Hepatocyte (in vitro differentiated cells): Measurements from ENCODE around the gene TTC28. TPM values are rescaled to one million over a fixed set of nuclear protein-coding genes. Genes with fewer than 3 reads are reported as not detected.

Experiments
- DNase-seq: peaks from one replicate; pipeline ENCODE4 v3.0.0-alpha.2; 2016; ENCODE audit warnings: low spot score
- H2AFZ ChIP-seq: fragments of 200-600 bp; sonication (generic); 2 replicates; pipeline ENCODE4 v1.6.0; 2016; ENCODE audit warnings: antibody characterized with exemption, mild to moderate bottlenecking
- H3K27ac ChIP-seq: fragments of 200-600 bp; sonication (generic); 2 replicates; pipeline ENCODE4 v1.5.1; 2016; ENCODE audit warnings: mild to moderate bottlenecking
- H3K27me3 ChIP-seq: fragments of 200-600 bp; sonication (generic); 2 replicates; pipeline ENCODE4 v1.6.1; 2016
- H3K36me3 ChIP-seq: fragments of 200-600 bp; sonication (generic); replicated peaks from 2 replicates; pipeline ENCODE4 v1.5.1; 2016; ENCODE audit warnings: low read depth; ENCODE audit not compliant: insufficient read depth
- H3K4me1 ChIP-seq: fragments of 200-600 bp; sonication (generic); 2 replicates; pipeline ENCODE4 v1.5.1; 2016; ENCODE audit warnings: mild to moderate bottlenecking, moderate library complexity; ENCODE audit not compliant: insufficient read depth
- H3K4me2 ChIP-seq: fragments of 200-600 bp; sonication (generic); 2 replicates; pipeline ENCODE4 v1.6.0; 2016
- H3K4me3 ChIP-seq: fragments of 200-600 bp; sonication (generic); 2 replicates; pipeline ENCODE4 v1.5.1; 2016; ENCODE audit warnings: mild to moderate bottlenecking
- H3K79me2 ChIP-seq: fragments of 200-600 bp; sonication (generic); 2 replicates; pipeline ENCODE4 v1.6.0; 2017; ENCODE audit warnings: mild to moderate bottlenecking
- H3K9me2 ChIP-seq: fragments of 200-600 bp; sonication (generic); replicated peaks from 2 replicates; pipeline ENCODE4 v1.6.0; 2017; ENCODE audit warnings: mild to moderate bottlenecking; ENCODE audit not compliant: insufficient read depth
- H3K9me3 ChIP-seq: fragments of 200-600 bp; sonication (generic); 2 replicates; pipeline ENCODE4 v1.5.1; 2016; ENCODE audit warnings: low read depth, mild to moderate bottlenecking
- H4K20me1 ChIP-seq: fragments of 200-600 bp; sonication (generic); 2 replicates; pipeline ENCODE4 v1.6.0; 2016; ENCODE audit warnings: mild to moderate bottlenecking; ENCODE audit not compliant: insufficient read depth, poor library complexity, severe bottlenecking
- CTCF ChIP-seq: fragments of 200-600 bp; sonication (generic); IDR thresholded peaks from 2 replicates; pipeline ENCODE4 v1.5.1; 2016; ENCODE audit warnings: antibody characterized with exemption, mild to moderate bottlenecking; ENCODE audit not compliant: poor library complexity
- EZH2 ChIP-seq: fragments of 200-600 bp; sonication (generic); IDR thresholded peaks from 2 replicates; pipeline ENCODE4 v1.6.1; 2016; ENCODE audit warnings: antibody characterized with exemption, mild to moderate bottlenecking, borderline replicate concordance
- EZH2phosphoT487 ChIP-seq: fragments of 200-600 bp; sonication (generic); IDR thresholded peaks from one replicate; pipeline ENCODE4 v1.6.1; 2018; ENCODE audit warnings: antibody characterized with exemption, mild to moderate bottlenecking, low read depth, moderate library complexity; ENCODE audit not compliant: unreplicated experiment, severe bottlenecking
- WGBS: methylation state at CpG from one replicate; pipeline ENCODE4 v1.1.6; 2016; ENCODE audit warnings: low lambda C conversion rate; ENCODE audit errors: missing lambda C conversion rate; 5-methylcytosine and 5-hydroxymethylcytosine counted together
- polyA plus RNA-seq: library from polyadenylated mRNA; unstranded; fragments of >200 nt; fragmentation: Nextera tagmentation; extraction: Ambion mirVana; gene quantifications from 2 replicates; pipeline ENCODE4 v1.2.1, GENCODE V29; 2016
- total RNA-seq: library from RNA; depleted of rRNA; stranded (reverse); fragments of >200 nt; gene quantifications from 2 replicates; pipeline ENCODE4 v1.2.3, GENCODE V29; 2014

The TTC28 gene
- total and polyA plus RNA-seq, 2 experiments from 2014 or later: 14.7 to 30.4 TPM

GRCh38 chr22:28450109-28450508 is 229.5 kb downstream of the TTC28 start:
- no peaks in the 10 kb centered on the region for H3K36me3 ChIP-seq

DNA sequence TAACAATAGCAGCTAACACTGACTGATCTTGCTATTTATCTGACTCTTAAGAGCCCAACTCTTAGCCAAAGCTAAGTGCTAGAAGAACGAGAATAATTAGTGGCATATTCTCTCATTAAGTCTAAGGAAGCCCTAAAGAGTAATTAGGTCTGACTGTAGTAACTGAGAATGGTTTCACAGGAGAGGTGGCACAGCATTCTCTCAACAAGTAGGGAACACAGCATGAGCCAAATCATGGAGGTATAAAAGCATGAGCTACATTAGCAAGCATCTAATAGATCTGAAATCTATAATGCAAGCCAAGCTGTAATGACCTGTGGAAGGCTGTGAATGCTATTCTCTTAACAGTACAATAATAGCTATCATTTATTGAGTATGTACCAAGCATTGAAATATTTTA is 230.6 kb downstream of the TTC28 start:
- no peak overlapping the region for H3K4me2 ChIP-seq
- H3K4me3 ChIP-seq: no peak overlapping the region
- no peak overlapping the region for H3K27ac ChIP-seq
- WGBS: 75% methylated on average over 1 of the region's 1 CpG
- H4K20me1 ChIP-seq: no peaks in the 10 kb centered on the region
- no peak for DNase-seq
- no peak overlapping the region for H2AFZ ChIP-seq
- H3K9me2 ChIP-seq: no peaks in the 10 kb centered on the region
- peaks cover 4% of the 10 kb centered on the region for H3K79me2 ChIP-seq
- H3K9me3 ChIP-seq: no peaks in the 10 kb centered on the region
- no peaks in the 10 kb centered on the region for H3K4me1 ChIP-seq
- H3K36me3 ChIP-seq: no peaks in the 10 kb centered on the region
- TF ChIP-seq EZH2phosphoT487 (no peak), CTCF (no peak), EZH2 (no peak)
- H3K27me3 ChIP-seq: no peaks in the 10 kb centered on the region

More at GRCh38 chr22:28450109-28450508, 229.5 kb downstream of the TTC28 start:
- Histone ChIP-seq H3K4me1 (no peaks in the 10 kb centered on the region), H3K9me2 (no peaks in the 10 kb centered on the region), H3K4me3 (no peak overlapping the region), H3K27ac (no peak overlapping the region), H3K4me2 (no peak overlapping the region), H3K27me3 (no peaks in the 10 kb centered on the region), H2AFZ (no peak overlapping the region), H3K79me2 (no peaks in the 10 kb centered on the region), H3K9me3 (no peaks in the 10 kb centered on the region), H4K20me1 (no peaks in the 10 kb centered on the region)
- no peak for TF ChIP-seq EZH2phosphoT487
- TF ChIP-seq CTCF: no peak
- TF ChIP-seq EZH2: no peak
- DNase-seq: no peak
- WGBS: 41% methylated on average over 1 of the region's 1 CpG

GRCh38 chr22:28448625-28449024 is 231.0 kb downstream of the TTC28 start:
- no peaks in the 10 kb centered on the region for H3K36me3 ChIP-seq
- H3K9me3 ChIP-seq: no peaks in the 10 kb centered on the region
- 92% methylated on average over 1 of the region's 1 CpG for WGBS
- H3K4me2 ChIP-seq: no peak overlapping the region
- no peaks in the 10 kb centered on the region for H3K9me2 ChIP-seq
- H4K20me1 ChIP-seq: no peaks in the 10 kb centered on the region
- DNase-seq: no peak
- H3K27ac ChIP-seq: no peak overlapping the region
- H2AFZ ChIP-seq: no peak overlapping the region
- H3K27me3 ChIP-seq: no peaks in the 10 kb centered on the region
- no peak overlapping the region for H3K4me3 ChIP-seq
- H3K79me2 ChIP-seq: peaks cover 5% of the 10 kb centered on the region
- no peaks in the 10 kb centered on the region for H3K4me1 ChIP-seq
- TF ChIP-seq EZH2phosphoT487: no peak
- TF ChIP-seq EZH2: no peak
- TF ChIP-seq CTCF: no peak

DNA sequence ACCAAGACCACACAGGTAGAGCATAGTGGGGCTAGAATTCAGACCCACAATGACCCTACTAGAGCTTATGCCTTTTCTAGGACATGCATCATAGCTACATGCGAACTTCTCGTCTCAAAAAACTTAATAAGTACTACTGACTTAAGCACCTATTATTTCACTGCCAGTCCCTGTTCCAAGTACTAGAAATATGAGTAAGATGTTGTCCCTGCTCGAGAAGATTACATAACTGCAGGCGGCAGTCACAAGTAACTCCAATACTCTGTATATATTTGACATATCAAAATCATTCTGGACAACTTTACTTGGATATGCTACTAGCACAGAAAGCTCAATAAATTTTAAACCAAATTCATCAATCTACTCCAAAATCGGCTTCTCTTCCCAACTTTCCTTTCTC is 235.0 kb downstream of the TTC28 start:
- no peaks in the 10 kb centered on the region for H3K9me3 ChIP-seq
- no peak overlapping the region for H3K4me2 ChIP-seq
- no peaks in the 10 kb centered on the region for H3K9me2 ChIP-seq
- no peaks in the 10 kb centered on the region for H4K20me1 ChIP-seq
- H3K27me3 ChIP-seq: no peaks in the 10 kb centered on the region
- H3K4me1 ChIP-seq: peaks cover 19% of the 10 kb centered on the region
- no peak overlapping the region for H3K4me3 ChIP-seq
- no peak overlapping the region for H2AFZ ChIP-seq
- DNase-seq: no peak
- H3K27ac ChIP-seq: no peak overlapping the region
- 89% methylated on average over 5 of the region's 5 CpGs for WGBS
- no peaks in the 10 kb centered on the region for H3K36me3 ChIP-seq
- H3K79me2 ChIP-seq: peaks cover 25% of the 10 kb centered on the region
- TF ChIP-seq EZH2 (no peak), CTCF (no peak), EZH2phosphoT487 (no peak)
